Liver (tissue), 9 donors: ENCODE measurements around the gene POLR2C. TPM values are rescaled to one million over a fixed set of nuclear protein-coding genes. Genes with fewer than 3 reads are reported as not detected.

ENCODE experiments used
- DNase-seq: peaks from one replicate; pipeline ENCODE4 v3.0.0-alpha.2; 2017; ENCODE audit warnings: low spot score
- H3K27ac ChIP-seq, 2 donors: one replicate each; pipeline ENCODE4 v1.7.0; 2013; ENCODE audit warnings: inconsistent platforms in 2 of 2, low read length in 2 of 2, control low read depth in 1 of 2, low read depth in 1 of 2, mild to moderate bottlenecking in 1 of 2
- H3K27me3 ChIP-seq, 4 donors: one replicate each; pipeline versions ENCODE4 v1.6.1 to v1.7.0; 2013; ENCODE audit warnings: low read length in 3 of 4, inconsistent platforms in 1 of 4, mild to moderate bottlenecking in 1 of 4, moderate library complexity in 1 of 4; ENCODE audit not compliant: control insufficient read depth in 4 of 4, insufficient read depth in 4 of 4
- H3K36me3 ChIP-seq, 4 donors: one replicate each; pipeline versions ENCODE4 v1.6.1 to v1.7.0; 2013; ENCODE audit warnings: low read length in 3 of 4, mild to moderate bottlenecking in 3 of 4, low read depth in 1 of 4, moderate library complexity in 1 of 4; ENCODE audit not compliant: control insufficient read depth in 4 of 4, insufficient read depth in 3 of 4
- H3K4me1 ChIP-seq, 4 donors: one replicate each; pipeline versions ENCODE4 v1.6.1 to v1.7.0; 2013; ENCODE audit warnings: low read length in 3 of 4, mild to moderate bottlenecking in 3 of 4, moderate library complexity in 1 of 4; ENCODE audit not compliant: control insufficient read depth in 4 of 4, insufficient read depth in 4 of 4
- H3K4me3 ChIP-seq, 3 donors: one replicate each; pipeline versions ENCODE4 v1.6.1 to v1.7.0; 2013; ENCODE audit warnings: low read length in 3 of 3, control low read depth in 1 of 3, low read depth in 1 of 3, mild to moderate bottlenecking in 1 of 3
- H3K9ac ChIP-seq, 2 donors: one replicate each; pipeline ENCODE4 v1.7.0; 2013; ENCODE audit warnings: low read length in 2 of 2, mild to moderate bottlenecking in 2 of 2, moderate library complexity in 2 of 2, control low read depth in 1 of 2, low read depth in 1 of 2
- H3K9me3 ChIP-seq, 4 donors: one replicate each; pipeline versions ENCODE4 v1.6.1 to v1.7.0; 2013; ENCODE audit warnings: low read length in 3 of 4; ENCODE audit not compliant: control insufficient read depth in 4 of 4
- ATF3 ChIP-seq: IDR thresholded peaks from 2 replicates; pipeline ENCODE4 v1.6.1; 2016; ENCODE audit warnings: antibody characterized with exemption
- CTCF ChIP-seq: fragments of 150-350 bp; IDR thresholded peaks from 2 replicates; pipeline ENCODE4 v1.5.1; 2017; ENCODE audit warnings: improper control_type of control experiment, low read depth, low read length; ENCODE audit not compliant: missing input control
- EGR1 ChIP-seq, 2 donors: IDR thresholded peaks; 2 replicates each; pipeline ENCODE4 v1.6.1; 2016 to 2018; ENCODE audit warnings: antibody characterized with exemption in 2 of 2, low read depth in 2 of 2
- FOXA1 ChIP-seq: IDR thresholded peaks from 2 replicates; pipeline ENCODE4 v1.6.1; 2016; ENCODE audit warnings: antibody characterized with exemption
- FOXA2 ChIP-seq: IDR thresholded peaks from 2 replicates; pipeline ENCODE4 v1.6.1; 2016; ENCODE audit warnings: antibody characterized with exemption
- GABPA ChIP-seq, 2 donors: IDR thresholded peaks in 1 of 2; conservative IDR thresholded peaks in 1 of 2; 2 replicates each; pipeline ENCODE4 v1.6.1; 2016; ENCODE audit warnings: antibody characterized with exemption in 2 of 2, mild to moderate bottlenecking in 1 of 2, moderate library complexity in 1 of 2
- HNF4A ChIP-seq, 2 donors: conservative IDR thresholded peaks; 2 replicates each; pipeline ENCODE4 v1.6.1; 2016; ENCODE audit warnings: antibody characterized with exemption in 2 of 2, mild to moderate bottlenecking in 2 of 2
- HNF4G ChIP-seq: IDR thresholded peaks from 2 replicates; pipeline ENCODE4 v1.6.1; 2016; ENCODE audit warnings: antibody characterized with exemption
- JUND ChIP-seq, 2 donors: IDR thresholded peaks; 2 replicates each; pipeline ENCODE4 v1.6.1; 2016; ENCODE audit warnings: antibody characterized with exemption in 2 of 2
- MAX ChIP-seq: IDR thresholded peaks from 2 replicates; pipeline ENCODE4 v1.6.1; 2016; ENCODE audit warnings: antibody characterized with exemption
- NR2F2 ChIP-seq: IDR thresholded peaks from 2 replicates; pipeline ENCODE4 v1.6.1; 2016; ENCODE audit warnings: antibody characterized with exemption
- RAD21 ChIP-seq, 2 donors: IDR thresholded peaks; 2 replicates each; pipeline ENCODE4 v1.6.1; 2016; ENCODE audit warnings: antibody characterized with exemption in 2 of 2, mild to moderate bottlenecking in 2 of 2
- REST ChIP-seq: IDR thresholded peaks from 2 replicates; pipeline ENCODE4 v1.6.1; 2016; ENCODE audit warnings: antibody characterized with exemption, mild to moderate bottlenecking
- RXRA ChIP-seq, 2 donors: IDR thresholded peaks; 2 replicates each; pipeline ENCODE4 v1.6.1; 2017 to 2018; ENCODE audit warnings: antibody characterized with exemption in 2 of 2, mild to moderate bottlenecking in 1 of 2
- SP1 ChIP-seq: IDR thresholded peaks from 2 replicates; pipeline ENCODE4 v1.6.1; 2018; ENCODE audit warnings: antibody characterized with exemption, mild to moderate bottlenecking
- TAF1 ChIP-seq: conservative IDR thresholded peaks from 2 replicates; pipeline ENCODE4 v1.6.1; 2016; ENCODE audit warnings: antibody characterized with exemption, mild to moderate bottlenecking
- YY1 ChIP-seq: IDR thresholded peaks from 2 replicates; pipeline ENCODE4 v1.6.1; 2016; ENCODE audit warnings: antibody characterized with exemption, mild to moderate bottlenecking
- ZBTB33 ChIP-seq: IDR thresholded peaks from 2 replicates; pipeline ENCODE4 v1.6.1; 2016; ENCODE audit warnings: antibody characterized with exemption
- WGBS: extraction: QIAGEN DNeasy Blood & Tissue Kit; methylation state at CpG from one replicate; pipeline ENCODE4 v1.1.7; 2013; 5-methylcytosine and 5-hydroxymethylcytosine counted together
- polyA plus RNA-seq, 2 donors: library from polyadenylated mRNA; stranded (reverse) in 1 of 2; unstranded in 1 of 2; fragments of 200-250 nt in 1 of 2; fragments of >200 nt in 1 of 2; fragmentation: Nextera tagmentation in 1 of 2; extraction: Ambion mirVana in 1 of 2; gene quantifications; one replicate each; pipeline versions ENCODE4 v1.2.1 to v1.2.3, GENCODE V29; 2013 to 2015
- total RNA-seq, 2 donors: library from RNA; depleted of rRNA; stranded (reverse); fragments of >200 nt; gene quantifications; one replicate each; pipeline ENCODE4 v1.2.3, GENCODE V29; 2014
- donor health status: healthy.
- donor health status: healthy.
- donor health status: healthy.
- donor health status: healthy.
- donor health status: healthy.

The POLR2C gene
- total and polyA plus RNA-seq, 4 donors: 25.4 to 68.0 (median 51.3) TPM

GRCh38 chr16:57471209-57471608 lies 8.7 kb downstream of the POLR2C start:
- 73% methylated on average over 1 of the region's 1 CpG for WGBS
- no peak for DNase-seq
- no peaks in the 10 kb centered on the region for H3K9me3 ChIP-seq
- no peaks in the 10 kb centered on the region for H3K27me3 ChIP-seq
- no peak overlapping the region for H3K9ac ChIP-seq
- H3K4me1 ChIP-seq: peaks cover 6 to 45% (median 37%) of the 10 kb centered on the region in 4 donors
- TF ChIP-seq HNF4A (conservative IDR thresholded peaks at IDR 0.05): no peak
- TF ChIP-seq SP1: peak; percentile 11
- TF ChIP-seq FOXA2: no peak
- H3K27ac ChIP-seq: peak overlapping the region; percentile 47 to 69
- H3K36me3 ChIP-seq: peaks cover 13 to 51% (median 34%) of the 10 kb centered on the region in 4 donors
- H3K4me3 ChIP-seq: no peak overlapping the region

- peak overlapping the region in 1 of 2 donors; percentile 11 for H3K9ac ChIP-seq
- no peaks in the 10 kb centered on the region for H3K9me3 ChIP-seq
- peak; percentile 51 to 80 for TF ChIP-seq RXRA (IDR thresholded peaks at IDR 0.05)
- peak; percentile 87 for TF ChIP-seq SP1
- TF ChIP-seq NR2F2: no peak
- no peak for TF ChIP-seq EGR1 (IDR thresholded peaks at IDR 0.05; ENCODE audit: low read depth in 2 of 2)
- TF ChIP-seq RAD21 (IDR thresholded peaks at IDR 0.05): peak; percentile 7 to 17
- TF ChIP-seq FOXA2: peak; percentile 14
- TF ChIP-seq ATF3: peak; percentile 42
- TF ChIP-seq YY1: peak; percentile 24
- TF ChIP-seq REST: peak; percentile 9
- no peak for TF ChIP-seq FOXA1
- peak; percentile 66 to 82 for TF ChIP-seq JUND (IDR thresholded peaks at IDR 0.05)
- TF ChIP-seq TAF1: no peak
- TF ChIP-seq GABPA (IDR thresholded peaks at IDR 0.05 in 1 of 2, conservative IDR thresholded peaks at IDR 0.05 in 1 of 2): no peak
- peak; percentile 84 for TF ChIP-seq HNF4G
- TF ChIP-seq CTCF: no peak
- no peak for TF ChIP-seq ZBTB33
- no peak for TF ChIP-seq MAX
- TF ChIP-seq HNF4A (conservative IDR thresholded peaks at IDR 0.05): peak; percentile 91
- peak overlapping the region; percentile 69 to 87 for H3K27ac ChIP-seq
- peak; percentile 66 for DNase-seq
- peaks cover 13 to 45% (median 30%) of the 10 kb centered on the region in 4 donors for H3K36me3 ChIP-seq
- H3K4me1 ChIP-seq: peaks cover 8 to 51% (median 38%) of the 10 kb centered on the region in 4 donors
- H3K27me3 ChIP-seq: no peaks in the 10 kb centered on the region
- no peak overlapping the region for H3K4me3 ChIP-seq
- WGBS: 38% methylated on average over 10 of the region's 10 CpGs
These were observed 9.6 kb downstream of the POLR2C start for GRCh38 chr16:57471852-57472664.
